Left lung (tissue), 10 donors: ENCODE data around the gene THEM4. TPM values are rescaled to one million over a fixed set of nuclear protein-coding genes. Genes with fewer than 3 reads are reported as not detected.

Experiments
- ATAC-seq: fragments of 200-7000 bp; cut with Tn5 transposase; one replicate; pipeline ENCODE4 v1.9.1; 2020; ENCODE audit warnings: moderate library complexity
- DNase-seq, 4 donors: peaks; one replicate each; pipeline ENCODE4 v3.0.0-alpha.2; 2013 to 2020
- H3K27ac ChIP-seq, 2 donors: fragments of 200-600 bp; sonication (generic) in 1 of 2; one replicate each; pipeline versions ENCODE4 v1.5.0 to v1.8.0; 2020 to 2021
- H3K27me3 ChIP-seq, 2 donors: fragments of 200-600 bp; sonication (generic) in 1 of 2; one replicate each; pipeline versions ENCODE4 v1.5.0 to v1.8.0; 2020 to 2021
- H3K36me3 ChIP-seq, 2 donors: fragments of 200-600 bp; sonication (generic) in 1 of 2; one replicate each; pipeline versions ENCODE4 v1.5.0 to v1.8.0; 2020 to 2021
- H3K4me1 ChIP-seq, 2 donors: fragments of 200-600 bp; one replicate each; pipeline ENCODE4 v1.8.0; 2021
- H3K4me3 ChIP-seq, 2 donors: fragments of 200-600 bp; sonication (generic) in 1 of 2; one replicate each; pipeline versions ENCODE4 v1.5.0 to v1.8.0; 2020 to 2021; ENCODE audit warnings: mild to moderate bottlenecking in 1 of 2
- H3K9me3 ChIP-seq, 2 donors: fragments of 200-600 bp; sonication (generic) in 1 of 2; one replicate each; pipeline versions ENCODE4 v1.5.0 to v1.8.0; 2020 to 2021
- intact Hi-C, 2 donors: fragments of 100-400 bp; cut with DNase I; formaldehyde crosslinking; loops; one replicate each; pipeline versions ENCODE4 v1.11.2 to v1.14.2; 2022
- polyA plus RNA-seq, 6 donors: library from polyadenylated mRNA; unstranded; fragments of 120-200 nt; gene quantifications; one replicate each; pipeline ENCODE4 v1.2.1, GENCODE V29; 2013; ENCODE audit not compliant: insufficient read length in 6 of 6
- total RNA-seq, 2 donors: library from RNA; stranded (reverse); fragmentation: NEBNext Ultra II Directional; extraction: Animal tissue kit (Norgen Biotek cat#: 25700); gene quantifications; one replicate each; pipeline ENCODE4 v1.2.1, GENCODE V29; 2021
- TF ChIP-seq, protein P1 (sequence below), 2 donors: fragments of 200-600 bp; sonication (generic) in 1 of 2; IDR thresholded peaks; one replicate each; pipeline versions ENCODE4 v1.5.0 to v1.8.0; 2021; ENCODE audit warnings: antibody characterized with exemption in 2 of 2
- donor health status: DM: no; HTN: yes; CAD: no.
- donor health status: DM: no; HTN: no; CAD: no.

Gene THEM4
- total and polyA plus RNA-seq, 8 donors = 10.6 to 36.8 (median 30.6) TPM

DNA sequence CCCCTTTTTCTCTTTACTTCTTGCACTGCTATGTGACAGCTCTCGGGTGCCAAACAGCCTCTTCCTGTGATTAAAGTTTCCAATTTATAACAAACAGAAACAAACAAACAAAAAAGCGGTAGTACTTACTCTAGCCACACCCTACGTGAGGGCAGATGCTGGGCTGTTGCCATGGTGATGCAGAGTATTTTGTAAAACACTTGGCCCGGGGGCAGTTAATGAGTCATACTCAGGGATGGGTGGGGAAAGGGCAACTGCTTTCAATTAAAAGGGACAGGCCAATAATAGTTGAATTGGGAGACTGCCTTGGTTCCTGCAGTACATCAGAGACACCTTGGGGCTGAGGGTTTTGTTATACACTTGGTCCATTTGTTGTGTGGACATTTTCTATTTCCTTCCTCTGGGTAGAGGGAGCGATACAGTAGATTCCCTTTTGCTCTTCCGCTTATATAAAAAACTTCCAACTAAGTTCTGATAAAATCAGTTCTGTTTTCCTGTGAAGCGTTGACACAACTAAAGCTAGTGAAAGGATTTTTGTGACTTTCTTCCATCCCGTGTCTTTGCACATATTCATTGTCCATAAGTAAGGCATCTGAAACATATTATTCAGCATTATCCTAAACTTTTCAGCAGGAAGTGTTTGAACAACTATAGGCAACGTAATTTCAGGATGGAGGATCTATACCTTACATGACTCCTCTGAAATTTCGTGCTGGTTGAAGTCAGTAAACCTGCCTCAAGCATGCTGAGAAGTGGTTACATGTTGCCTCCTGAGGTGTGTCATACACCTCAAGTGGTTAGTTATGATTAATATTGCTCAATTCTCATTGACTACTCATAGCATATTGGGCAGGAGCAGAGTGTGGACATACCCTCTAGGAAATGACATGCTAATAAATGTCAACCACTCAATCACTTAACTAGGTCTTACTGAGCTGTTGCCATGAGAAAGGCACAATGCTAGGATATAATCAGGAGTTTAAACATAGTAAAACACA, 36.7 kb upstream of the THEM4 start:
- peak in 2 of 4 donors; percentile 75 to 90 for DNase-seq
- Histone ChIP-seq H3K36me3 (no peaks in the 10 kb centered on the region), H3K4me3 (no peak overlapping the region), H3K9me3 (no peaks in the 10 kb centered on the region), H3K27me3 (no peaks in the 10 kb centered on the region), H3K27ac (peak overlapping the region; percentile 84 to 94), H3K4me1 (peaks cover 28 to 53% of the 10 kb centered on the region in 2 donors)
- intact Hi-C loops = no loop called here
- peak; percentile 78 for ATAC-seq
- TF ChIP-seq, protein P1, sequence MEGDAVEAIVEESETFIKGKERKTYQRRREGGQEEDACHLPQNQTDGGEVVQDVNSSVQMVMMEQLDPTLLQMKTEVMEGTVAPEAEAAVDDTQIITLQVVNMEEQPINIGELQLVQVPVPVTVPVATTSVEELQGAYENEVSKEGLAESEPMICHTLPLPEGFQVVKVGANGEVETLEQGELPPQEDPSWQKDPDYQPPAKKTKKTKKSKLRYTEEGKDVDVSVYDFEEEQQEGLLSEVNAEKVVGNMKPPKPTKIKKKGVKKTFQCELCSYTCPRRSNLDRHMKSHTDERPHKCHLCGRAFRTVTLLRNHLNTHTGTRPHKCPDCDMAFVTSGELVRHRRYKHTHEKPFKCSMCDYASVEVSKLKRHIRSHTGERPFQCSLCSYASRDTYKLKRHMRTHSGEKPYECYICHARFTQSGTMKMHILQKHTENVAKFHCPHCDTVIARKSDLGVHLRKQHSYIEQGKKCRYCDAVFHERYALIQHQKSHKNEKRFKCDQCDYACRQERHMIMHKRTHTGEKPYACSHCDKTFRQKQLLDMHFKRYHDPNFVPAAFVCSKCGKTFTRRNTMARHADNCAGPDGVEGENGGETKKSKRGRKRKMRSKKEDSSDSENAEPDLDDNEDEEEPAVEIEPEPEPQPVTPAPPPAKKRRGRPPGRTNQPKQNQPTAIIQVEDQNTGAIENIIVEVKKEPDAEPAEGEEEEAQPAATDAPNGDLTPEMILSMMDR (IDR thresholded peaks at IDR 0.05) = no peak

DNA sequence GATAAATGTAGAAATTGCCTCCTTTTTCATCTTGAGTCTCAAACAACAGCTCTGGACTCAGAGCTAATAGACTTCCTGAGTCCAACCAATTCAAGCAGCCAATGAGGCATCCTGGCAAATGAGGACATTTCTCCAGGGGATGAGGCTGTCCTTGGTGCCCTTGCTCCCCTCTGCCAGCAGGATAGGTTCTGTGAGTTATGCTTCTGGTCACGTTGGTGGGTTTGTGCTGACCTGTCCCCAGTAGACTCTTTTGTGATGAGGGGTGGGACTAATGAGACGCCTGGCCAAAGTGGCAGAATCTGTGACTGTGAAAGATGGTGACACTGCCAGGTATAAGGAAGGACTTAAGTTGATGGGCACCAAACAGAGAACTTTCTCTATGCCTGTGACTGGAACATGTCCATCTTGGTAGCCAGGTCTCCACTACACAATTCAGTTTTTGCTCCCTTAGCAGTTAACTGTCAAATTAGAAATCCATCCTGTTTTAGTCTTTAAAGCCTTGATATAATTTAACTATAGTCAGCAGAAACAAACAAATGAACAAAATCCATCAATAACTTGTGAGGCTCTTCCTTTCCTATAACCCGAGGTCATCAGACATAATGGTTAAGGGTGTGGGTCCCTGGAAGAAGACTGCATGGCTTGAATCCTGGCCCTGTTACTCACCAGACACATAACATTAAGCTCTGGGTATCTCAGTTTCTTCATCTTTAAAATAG, 35.7 kb upstream of the THEM4 start:
- Histone ChIP-seq H3K27me3 (no peaks in the 10 kb centered on the region), H3K9me3 (no peaks in the 10 kb centered on the region), H3K36me3 (no peaks in the 10 kb centered on the region), H3K4me1 (peaks cover 28 to 59% of the 10 kb centered on the region in 2 donors), H3K4me3 (no peak overlapping the region), H3K27ac (peak overlapping the region; percentile 84 to 94)
- TF ChIP-seq, protein P1 (IDR thresholded peaks at IDR 0.05) = no peak
- ATAC-seq (no peak), DNase-seq (no peak)
- intact Hi-C loops = no loop called here

DNA sequence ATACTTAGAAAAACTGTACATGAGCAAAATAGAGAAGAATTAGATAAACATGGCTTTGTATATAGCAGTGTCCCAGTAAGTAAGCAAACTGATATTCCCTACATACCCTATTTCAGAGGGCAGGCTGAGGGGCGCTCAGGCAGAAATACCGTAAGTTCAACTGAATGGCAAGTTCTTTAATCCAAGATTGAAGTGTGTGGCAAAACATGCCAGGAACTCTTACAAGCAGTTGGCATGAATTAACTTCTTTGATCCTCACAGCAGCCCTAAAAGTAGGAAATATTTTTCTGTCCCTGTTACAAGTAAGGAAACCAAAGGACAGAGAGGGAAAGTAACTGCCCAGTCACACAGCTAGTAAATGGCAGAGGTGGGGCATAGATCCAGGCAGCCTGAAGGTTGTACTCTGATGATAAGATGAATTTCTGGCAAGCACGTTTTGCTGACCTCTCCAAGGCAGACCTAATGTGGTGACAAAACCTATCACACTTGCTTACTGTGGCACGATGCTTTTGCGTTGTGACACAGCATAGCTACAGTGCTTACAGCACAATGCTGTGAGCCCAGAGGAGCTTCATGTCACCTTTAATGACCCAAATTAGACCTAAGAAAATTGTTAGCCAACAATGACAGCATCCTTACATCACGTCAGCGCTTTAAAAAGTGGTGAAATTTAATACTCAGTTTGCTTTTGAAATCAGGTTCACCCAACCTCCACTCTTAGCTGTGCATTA, 35.0 kb upstream of the THEM4 start:
- DNase-seq (peak in 1 of 4 donors; percentile 38), ATAC-seq (peak; percentile 1)
- intact Hi-C loops = no loop called here
- no peaks in the 10 kb centered on the region for H3K9me3 ChIP-seq
- peaks cover 28 to 59% of the 10 kb centered on the region in 2 donors for H3K4me1 ChIP-seq
- H3K27me3 ChIP-seq = no peaks in the 10 kb centered on the region
- H3K4me3 ChIP-seq = no peak overlapping the region
- peak overlapping the region; percentile 84 to 94 for H3K27ac ChIP-seq
- H3K36me3 ChIP-seq = no peaks in the 10 kb centered on the region
- TF ChIP-seq, protein P1 (IDR thresholded peaks at IDR 0.05) = no peak

DNA sequence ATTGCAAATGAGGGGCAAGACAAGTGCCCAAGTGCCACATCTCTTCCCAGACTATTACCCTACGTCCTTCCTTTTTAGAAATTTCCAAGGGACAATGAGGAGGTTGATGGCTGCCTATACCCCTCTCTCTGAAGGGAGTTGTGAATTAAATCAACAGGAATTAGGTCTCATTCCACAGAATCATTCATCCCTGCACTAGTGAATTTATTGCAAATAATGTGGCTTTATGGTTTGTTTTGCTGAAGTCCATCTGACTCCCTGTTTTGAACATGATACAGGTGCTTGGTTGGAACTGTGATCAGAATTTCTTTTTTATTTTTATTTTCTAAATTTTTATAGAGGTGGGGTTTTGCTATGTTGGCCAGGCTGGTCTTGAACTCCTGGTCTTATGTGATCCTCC, 34.3 kb upstream of the THEM4 start:
- no peaks in the 10 kb centered on the region for H3K27me3 ChIP-seq
- peak overlapping the region in 1 of 2 donors; percentile 94 for H3K27ac ChIP-seq
- ATAC-seq (no peak), DNase-seq (no peak)
- peaks cover 28 to 52% of the 10 kb centered on the region in 2 donors for H3K4me1 ChIP-seq
- no peak overlapping the region for H3K4me3 ChIP-seq
- H3K9me3 ChIP-seq = no peaks in the 10 kb centered on the region
- no peaks in the 10 kb centered on the region for H3K36me3 ChIP-seq
- intact Hi-C loops = no loop called here
- TF ChIP-seq, protein P1 (IDR thresholded peaks at IDR 0.05) = no peak
